CD4-positive, alpha-beta memory T cell (primary cell): Measurements from ENCODE around the gene SMAD4. TPM values are rescaled to one million over a fixed set of nuclear protein-coding genes. Genes with fewer than 3 reads are reported as not detected.
A peak's percentile ranks its signal among the peaks of the same experiment; 100 is the strongest.

ENCODE experiments used
- CTCF ChIA-PET: fragments of 350-600 bp; sonication (Branson Sonifier 250); formaldehyde crosslinking; loops from one replicate; lab custom pipeline; 2021; ENCODE audit warnings: inconsistent platforms; ENCODE audit not compliant: partially characterized antibody; lab: Charles Lee
- POLR2A ChIA-PET: fragments of 350-600 bp; sonication (Branson Sonifier 250); formaldehyde crosslinking; loops from one replicate; lab custom pipeline; 2021; ENCODE audit not compliant: partially characterized antibody; lab: Charles Lee
- DNase-seq, 5 donors: peaks; one replicate each; pipeline versions ENCODE4 v3.0.0 to v3.0.0-alpha.2; 2020 to 2022; ENCODE audit warnings: mixed read lengths in 1 of 5
- H3K27ac ChIP-seq: one replicate; pipeline ENCODE4 v1.7.0; 2013; ENCODE audit warnings: low read depth, low read length
- H3K27me3 ChIP-seq: 2 replicates; pipeline ENCODE4 v1.7.0; 2013; ENCODE audit warnings: mild to moderate bottlenecking, low read length, moderate library complexity; ENCODE audit not compliant: insufficient read depth
- H3K36me3 ChIP-seq: 2 replicates; pipeline ENCODE4 v1.7.0; 2013; ENCODE audit warnings: mild to moderate bottlenecking, low read length, moderate library complexity; ENCODE audit not compliant: insufficient read depth
- H3K4me1 ChIP-seq: 2 replicates; pipeline ENCODE4 v1.7.0; 2013; ENCODE audit warnings: mild to moderate bottlenecking, low read length, moderate library complexity; ENCODE audit not compliant: insufficient read depth
- H3K4me3 ChIP-seq, 2 donors: one replicate each; pipeline ENCODE4 v1.7.0; 2013; ENCODE audit warnings: low read length in 2 of 2, mild to moderate bottlenecking in 1 of 2
- H3K9me3 ChIP-seq, 2 donors: one replicate each; pipeline ENCODE4 v1.7.0; 2013; ENCODE audit warnings: low read length in 2 of 2, control low read depth in 1 of 2; ENCODE audit not compliant: control insufficient read depth in 1 of 2
- H3K27ac Mint-ChIP-seq, 7 donors: one replicate each; pipeline ENCODE4 v1.8.0; 2020 to 2021; ENCODE audit warnings: mixed read lengths in 7 of 7, mild to moderate bottlenecking in 6 of 7, inconsistent platforms in 3 of 7, moderate library complexity in 3 of 7
- H3K27me3 Mint-ChIP-seq, 2 donors: one replicate each; pipeline ENCODE4 v1.8.0; 2020 to 2021; ENCODE audit warnings: mixed read lengths in 2 of 2
- H3K36me3 Mint-ChIP-seq, 2 donors: one replicate each; pipeline ENCODE4 v1.8.0; 2020 to 2021; ENCODE audit warnings: mixed read lengths in 2 of 2, inconsistent platforms in 1 of 2, mild to moderate bottlenecking in 1 of 2
- H3K4me1 Mint-ChIP-seq, 4 donors: one replicate each; pipeline ENCODE4 v1.8.0; 2020 to 2021; ENCODE audit warnings: mixed read lengths in 4 of 4, mild to moderate bottlenecking in 1 of 4
- H3K4me3 Mint-ChIP-seq, 8 donors: one replicate each; pipeline ENCODE4 v1.8.0; 2020 to 2021; ENCODE audit warnings: mixed read lengths in 8 of 8, mild to moderate bottlenecking in 7 of 8, moderate library complexity in 6 of 8, inconsistent platforms in 3 of 8
- H3K9me3 Mint-ChIP-seq, 8 donors: one replicate each; pipeline ENCODE4 v1.8.0; 2020 to 2021; ENCODE audit warnings: mixed read lengths in 8 of 8, mild to moderate bottlenecking in 5 of 8, inconsistent platforms in 3 of 8, moderate library complexity in 1 of 8
- intact Hi-C: fragments of 100-400 bp; cut with micrococcal nuclease; formaldehyde crosslinking; loops from one replicate; pipeline ENCODE4 v1.15.1; 2023
- polyA plus RNA-seq, 2 donors: library from polyadenylated mRNA; unstranded; fragments of 300-500 nt; fragmentation: Illumina TruSeq; gene quantifications; one replicate each; pipeline ENCODE4 v1.2.3, GENCODE V29; 2021
- total RNA-seq, 2 experiments: library from RNA; stranded (reverse); gene quantifications; one replicate each; pipeline ENCODE4 v1.2.3, GENCODE V29; 2021

SMAD4 gene
- total and polyA plus RNA-seq, 4 experiments from 2014 or later, result 37.7 to 155 (median 119) TPM

GRCh38 chr18:51037230-51037629 is 7.2 kb downstream of the SMAD4 start:
- POLR2A ChIA-PET, result no interaction called here
- peak overlapping the region in 4 of 8 donors; percentile 16 to 55 (median 36) for H3K4me3 Mint-ChIP-seq

GRCh38 chr18:51038110-51038509 is 8.1 kb downstream of the SMAD4 start:
- DNase-seq, result no peak
- no peaks in the 10 kb centered on the region for H3K27me3 Mint-ChIP-seq
- peaks cover 16% of the 10 kb centered on the region in 2 donors for H3K36me3 Mint-ChIP-seq
- peak overlapping the region in 2 of 7 donors; percentile 60 to 76 for H3K27ac Mint-ChIP-seq
- Histone ChIP-seq H3K36me3 (no peaks in the 10 kb centered on the region), H3K27me3 (no peaks in the 10 kb centered on the region), H3K9me3 (no peaks in the 10 kb centered on the region), H3K4me1 (peaks cover 94% of the 10 kb centered on the region), H3K4me3 (no peak overlapping the region), H3K27ac (no peak overlapping the region)
- ChIA-PET CTCF (interaction anchor here (0.9 to 1.4 kb wide), 2 partner anchors 13 to 218 kb away, joined by 3 to 4 read pairs; no protein-coding TSS in a partner anchor), POLR2A (interaction anchor here (1.3 to 1.8 kb wide), 2 partner anchors 8 to 160 kb away, joined by 3 to 17 read pairs; partner anchors contain the start of gene SMAD4)
- peaks cover 65 to 99% (median 82%) of the 10 kb centered on the region in 4 donors for H3K4me1 Mint-ChIP-seq
- intact Hi-C loops, result no loop called here
- peak overlapping the region in 6 of 8 donors; percentile 5 to 51 (median 39) for H3K4me3 Mint-ChIP-seq
- no peaks in the 10 kb centered on the region for H3K9me3 Mint-ChIP-seq

More at GRCh38 chr18:51037230-51037629, 7.2 kb downstream of the SMAD4 start:
- H3K4me1 ChIP-seq, result peaks cover 95% of the 10 kb centered on the region
- no peak for DNase-seq
- CTCF ChIA-PET, result interaction anchor here (2.4 kb wide), 1 partner anchor 14 kb away, joined by 13 read pairs; no protein-coding TSS in a partner anchor
- intact Hi-C loops, result no loop called here
- no peaks in the 10 kb centered on the region for H3K9me3 ChIP-seq
- Mint-ChIP-seq H3K9me3 (no peaks in the 10 kb centered on the region), H3K36me3 (peaks cover 16 to 24% of the 10 kb centered on the region in 2 donors), H3K4me1 (peaks cover 65 to 99% (median 82%) of the 10 kb centered on the region in 4 donors), H3K27ac (peak overlapping the region in 3 of 7 donors; percentile 5 to 85 (median 76)), H3K27me3 (no peaks in the 10 kb centered on the region)
- no peak overlapping the region for H3K4me3 ChIP-seq
- H3K27me3 ChIP-seq, result no peaks in the 10 kb centered on the region
- no peaks in the 10 kb centered on the region for H3K36me3 ChIP-seq
- H3K27ac ChIP-seq, result no peak overlapping the region

GRCh38 chr18:51039138-51040112 is 9.4 kb downstream of the SMAD4 start:
- Mint-ChIP-seq H3K4me3 (peak overlapping the region in 6 of 8 donors; percentile 19 to 69 (median 56)), H3K4me1 (peaks cover 70 to 99% (median 84%) of the 10 kb centered on the region in 4 donors), H3K27me3 (no peaks in the 10 kb centered on the region), H3K36me3 (peaks cover 10 to 12% of the 10 kb centered on the region in 2 donors), H3K9me3 (no peaks in the 10 kb centered on the region), H3K27ac (peak overlapping the region in 6 of 7 donors; percentile 6 to 68 (median 50))
- no peaks in the 10 kb centered on the region for H3K9me3 ChIP-seq
- ChIA-PET POLR2A (interaction anchor here (0.6 to 1.8 kb wide), 3 partner anchors 9 to 829 kb away, joined by 3 to 17 read pairs (median 6); partner anchors contain the start of genes ME2 and SMAD4), CTCF (interaction anchor here (0.6 to 4.2 kb wide), 5 partner anchors 11 to 219 kb away, joined by 3 to 21 read pairs (median 4); no protein-coding TSS in a partner anchor)
- peak in 2 of 5 donors; percentile 13 to 36 for DNase-seq
- no peak overlapping the region for H3K4me3 ChIP-seq
- intact Hi-C loops, result no loop called here
- H3K4me1 ChIP-seq, result peaks cover 92% of the 10 kb centered on the region
- H3K27me3 ChIP-seq, result no peaks in the 10 kb centered on the region
- H3K27ac ChIP-seq, result no peak overlapping the region
- H3K36me3 ChIP-seq, result no peaks in the 10 kb centered on the region

GRCh38 chr18:51041677-51042352 is 11.8 kb downstream of the SMAD4 start:
- peak overlapping the region in 4 of 8 donors; percentile 17 to 77 (median 32) for H3K4me3 Mint-ChIP-seq
- H3K27ac Mint-ChIP-seq, result peak overlapping the region in 4 of 7 donors; percentile 8 to 76 (median 50)

GRCh38 chr18:51044928-51045585 is 15.0 kb downstream of the SMAD4 start:
- H3K27ac ChIP-seq, result no peak overlapping the region
- ChIA-PET POLR2A (interaction anchor here (1.2 to 1.7 kb wide), 2 partner anchors 15 to 166 kb away, joined by 4 to 9 read pairs; partner anchors contain the start of genes ME2 and SMAD4), CTCF (interaction anchor here (1.4 kb wide), 1 partner anchor 225 kb away, joined by 4 read pairs; no protein-coding TSS in a partner anchor)
- H3K36me3 ChIP-seq, result peaks cover 12% of the 10 kb centered on the region
- H3K4me3 Mint-ChIP-seq, result peak overlapping the region in 6 of 8 donors; percentile 0 to 73 (median 34)
- peaks cover 57% of the 10 kb centered on the region for H3K4me1 ChIP-seq
- H3K27me3 Mint-ChIP-seq, result no peaks in the 10 kb centered on the region
- H3K27me3 ChIP-seq, result no peaks in the 10 kb centered on the region
- peaks cover 42 to 66% (median 54%) of the 10 kb centered on the region in 4 donors for H3K4me1 Mint-ChIP-seq
- intact Hi-C loops, result no loop called here
- no peaks in the 10 kb centered on the region for H3K9me3 ChIP-seq
- no peaks in the 10 kb centered on the region for H3K9me3 Mint-ChIP-seq
- peak overlapping the region; percentile 19 to 76 (median 66) for H3K27ac Mint-ChIP-seq
- peaks cover 9 to 22% of the 10 kb centered on the region in 2 donors for H3K36me3 Mint-ChIP-seq
- no peak for DNase-seq
- no peak overlapping the region for H3K4me3 ChIP-seq

More at GRCh38 chr18:51041677-51042352, 11.8 kb downstream of the SMAD4 start:
- Histone ChIP-seq H3K27me3 (no peaks in the 10 kb centered on the region), H3K9me3 (no peaks in the 10 kb centered on the region), H3K36me3 (no peaks in the 10 kb centered on the region), H3K4me3 (no peak overlapping the region), H3K27ac (no peak overlapping the region), H3K4me1 (peaks cover 87% of the 10 kb centered on the region)
- no peaks in the 10 kb centered on the region for H3K9me3 Mint-ChIP-seq
- DNase-seq, result peak in 1 of 5 donors; percentile 31
- CTCF ChIA-PET, result interaction anchor here (2.4 to 4.2 kb wide), 2 partner anchors 10 to 221 kb away, joined by 10 to 21 read pairs; partner anchors contain the start of gene MRO
- peaks cover 4 to 7% of the 10 kb centered on the region in 2 donors for H3K36me3 Mint-ChIP-seq
- no peaks in the 10 kb centered on the region for H3K27me3 Mint-ChIP-seq
- POLR2A ChIA-PET, result interaction anchor here (2.0 kb wide), 1 partner anchor 11 kb away, joined by 13 read pairs; the partner anchor contains the start of gene SMAD4
- intact Hi-C loops, result no loop called here
- H3K4me1 Mint-ChIP-seq, result peaks cover 66 to 94% (median 80%) of the 10 kb centered on the region in 4 donors

- H3K36me3 ChIP-seq, result peaks cover 12% of the 10 kb centered on the region
- Mint-ChIP-seq H3K27ac (peak overlapping the region in 2 of 7 donors; percentile 14 to 87), H3K36me3 (peaks cover 12 to 36% of the 10 kb centered on the region in 2 donors), H3K4me3 (no peak overlapping the region), H3K27me3 (no peaks in the 10 kb centered on the region), H3K4me1 (peaks cover 30 to 52% (median 44%) of the 10 kb centered on the region in 4 donors), H3K9me3 (no peaks in the 10 kb centered on the region)
- no peaks in the 10 kb centered on the region for H3K9me3 ChIP-seq
- no peak for DNase-seq
- no peaks in the 10 kb centered on the region for H3K27me3 ChIP-seq
- ChIA-PET POLR2A (interaction anchor here (1.4 kb wide), 1 partner anchor 13 kb away, joined by 5 read pairs; no protein-coding TSS in a partner anchor), CTCF (interaction anchor here (0.7 to 1.0 kb wide), 2 partner anchors 14 to 81 kb away, joined by 3 read pairs; partner anchors contain the start of gene ELAC1)
- intact Hi-C loops, result no loop called here
- H3K4me1 ChIP-seq, result peaks cover 34% of the 10 kb centered on the region
- H3K4me3 ChIP-seq, result no peak overlapping the region
- no peak overlapping the region for H3K27ac ChIP-seq
Measured at GRCh38 chr18:51048190-51048589, 18.2 kb downstream of the SMAD4 start.
